HG03378 (cell line): ENCODE measurements around the gene KRTAP9-3.
"Not testable (repeated sequence)": the region's sequence is repeated elsewhere in the genome, so short reads cannot be mapped to it uniquely, and the experiment has no call there.

Experiments used
- ATAC-seq: cut with Tn5 transposase; IDR thresholded peaks from one replicate; pipeline ENCODE4 v1.9.1; 2021; ENCODE audit warnings: mild to moderate bottlenecking, moderate library complexity; ENCODE audit not compliant: unreplicated experiment

The KRTAP9-3 gene

GRCh38 chr17:41249637-41250240, 17.5 kb downstream of the KRTAP9-3 start, which contains the start of gene KRTAP9-4:
Gene KRTAP9-4 (plus strand): TSS chr17:41249687. CDS start chr17:41249721, 34 bp downstream.
- ATAC-seq, result not testable (repeated sequence)

DNA sequence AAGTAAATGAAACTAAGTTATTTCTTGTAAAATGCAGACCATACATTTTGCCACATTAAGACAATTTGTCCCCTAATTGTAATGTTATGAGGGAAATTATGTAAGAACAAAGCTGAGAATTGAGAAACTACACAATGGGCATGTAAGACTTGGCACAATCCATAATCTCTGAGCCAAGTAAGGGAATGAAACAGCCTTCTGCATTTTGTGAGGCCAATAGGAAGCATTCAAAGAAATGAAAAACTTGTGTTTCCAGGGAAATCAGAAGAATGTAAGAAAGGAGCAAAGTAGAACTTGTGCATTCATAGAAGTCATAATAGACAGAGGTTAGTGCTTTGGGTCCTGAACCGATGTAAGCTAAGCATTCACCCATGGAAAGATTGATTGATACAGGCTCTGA, 19.0 kb downstream of the KRTAP9-3 start:
- no peak for ATAC-seq

DNA sequence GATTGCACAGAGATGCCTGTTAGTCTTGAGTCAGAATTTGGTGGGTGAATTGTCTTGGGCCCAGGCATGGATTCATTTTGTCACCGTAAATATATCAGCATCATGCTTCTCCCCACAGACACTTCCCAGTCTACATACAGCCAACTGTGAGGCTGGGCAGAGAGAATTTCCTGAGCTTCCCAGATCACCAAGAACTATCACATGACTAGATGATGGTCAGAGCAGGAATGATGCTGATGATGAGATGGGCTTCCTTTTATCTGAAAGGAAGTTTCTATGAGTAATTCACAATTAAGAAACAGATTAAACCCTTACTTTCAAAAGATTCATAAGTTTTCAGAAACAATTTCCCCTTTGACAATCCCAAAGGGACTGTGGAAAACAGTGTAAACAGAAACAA, 22.6 kb downstream of the KRTAP9-3 start:
- no peak for ATAC-seq

GRCh38 chr17:41255381-41256290, 23.4 kb downstream of the KRTAP9-3 start, which contains the start of gene KRTAP9-9:
Gene KRTAP9-9 (plus strand): TSS chr17:41255384.
- not testable (repeated sequence) for ATAC-seq

- ATAC-seq, result no peak
Observed at GRCh38 chr17:41256291-41256685, 24.0 kb downstream of the KRTAP9-3 start.

DNA sequence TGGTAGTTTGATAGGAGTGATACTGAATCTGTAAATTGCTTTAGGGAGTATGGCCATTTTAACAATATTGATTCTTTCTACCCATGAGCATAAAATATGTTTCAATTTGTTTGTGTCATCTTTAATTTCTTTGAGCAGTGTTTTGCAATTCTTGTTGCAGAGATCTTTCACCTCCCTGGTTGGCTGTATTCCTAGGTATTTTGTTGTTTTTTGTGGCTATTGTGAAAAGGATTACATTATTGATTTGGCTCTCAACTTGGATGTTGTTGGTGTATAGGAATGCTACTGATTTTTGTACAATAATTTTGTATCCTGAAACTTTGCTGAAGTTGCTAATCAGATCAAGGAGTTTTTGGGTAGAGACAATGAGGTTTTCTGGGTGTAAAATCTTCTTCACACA, 26.2 kb downstream of the KRTAP9-3 start:
- no peak for ATAC-seq

DNA sequence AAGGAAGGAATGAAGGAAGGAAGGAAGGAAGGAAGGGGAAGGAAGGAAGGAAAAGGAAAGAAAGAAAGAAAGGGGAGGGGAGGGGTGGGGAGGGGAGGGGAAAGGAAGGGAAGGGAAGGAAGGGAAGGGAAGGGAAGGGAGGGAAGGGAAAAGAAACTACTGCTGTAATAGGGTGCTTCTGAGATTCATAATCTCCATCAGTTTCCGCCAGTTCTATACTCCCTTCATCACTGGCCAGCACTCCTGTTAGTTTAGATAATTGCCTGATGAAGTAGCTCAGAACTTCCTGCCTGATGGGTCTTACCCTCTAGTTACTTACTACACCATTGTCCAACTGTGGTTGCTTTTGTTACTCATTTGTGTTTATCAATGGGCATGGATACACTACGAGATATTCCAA, 31.0 kb downstream of the KRTAP9-3 start:
- no peak for ATAC-seq

DNA sequence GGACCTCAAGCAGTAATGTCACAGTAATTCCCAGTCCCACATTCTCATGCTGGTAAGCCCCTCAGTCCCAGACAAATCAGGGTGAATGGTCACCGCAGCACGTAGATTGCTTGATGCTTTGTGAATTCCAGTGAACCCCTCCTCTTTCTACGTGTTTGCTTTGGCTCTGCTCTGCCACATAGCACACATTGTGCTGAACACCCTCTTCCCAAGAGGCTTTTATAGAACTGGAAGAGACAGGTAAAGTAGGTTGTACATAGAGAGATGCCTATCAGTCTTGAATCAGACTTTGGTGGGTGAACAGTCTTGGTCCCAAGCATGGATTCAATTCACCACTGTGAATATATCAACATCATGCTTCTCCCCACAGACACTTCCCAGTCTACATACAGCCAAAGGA, 32.4 kb downstream of the KRTAP9-3 start:
- no peak for ATAC-seq

DNA sequence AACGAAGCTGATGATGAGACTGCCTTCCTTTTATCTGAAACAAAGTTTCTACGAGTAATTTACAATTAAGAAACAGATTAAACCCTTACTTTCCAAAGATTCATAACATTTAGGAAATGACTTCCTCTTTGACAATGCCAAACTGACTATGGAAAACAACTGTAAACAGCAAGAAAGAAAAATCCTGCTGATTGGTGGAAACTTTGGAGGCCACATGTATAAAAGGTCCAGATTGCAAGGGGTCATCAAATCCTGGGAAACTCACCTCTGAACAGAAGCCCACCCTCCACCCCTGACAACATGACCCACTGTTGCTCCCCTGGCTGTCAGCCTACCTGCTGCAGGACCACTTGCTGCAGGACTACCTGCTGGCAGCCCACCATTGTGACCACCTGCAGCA, 32.8 kb downstream of the KRTAP9-3 start, which contains the start of gene KRTAP9-6:
Gene KRTAP9-6 (plus strand): TSS at position 301 of the 400 bp plus-strand sequence. CDS start 0 bp downstream, at position 301.
- no peak for ATAC-seq

GRCh38 chr17:41267711-41268110, 35.5 kb downstream of the KRTAP9-3 start:
- no peak for ATAC-seq

GRCh38 chr17:41271323-41271722, 39.1 kb downstream of the KRTAP9-3 start:
- ATAC-seq, result not testable (repeated sequence)

- no peak for ATAC-seq
Observed at GRCh38 chr17:41271858-41272257, 39.6 kb downstream of the KRTAP9-3 start.

DNA sequence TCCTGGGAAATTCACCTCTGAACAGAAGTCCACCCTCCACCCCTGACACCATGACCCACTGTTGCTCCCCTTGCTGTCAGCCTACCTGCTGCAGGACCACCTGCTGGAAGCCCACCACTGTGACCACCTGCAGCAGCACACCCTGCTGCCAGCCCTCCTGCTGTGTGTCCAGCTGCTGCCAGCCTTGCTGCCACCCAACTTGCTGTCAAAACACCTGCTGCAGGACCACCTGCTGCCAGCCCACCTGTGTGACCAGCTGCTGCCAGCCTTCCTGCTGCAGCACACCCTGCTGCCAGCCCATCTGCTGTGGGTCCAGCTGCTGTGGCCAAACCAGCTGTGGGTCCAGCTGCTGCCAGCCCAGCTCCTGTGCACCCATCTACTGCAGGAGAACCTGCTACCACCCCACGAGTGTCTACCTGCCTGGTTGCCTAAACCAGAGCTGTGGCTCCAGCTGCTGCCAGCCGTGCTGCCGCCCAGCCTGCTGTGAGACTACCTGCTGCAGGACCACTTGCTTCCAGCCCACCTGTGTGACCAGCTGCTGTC, 43.5 kb downstream of the KRTAP9-3 start, which contains the start of gene KRTAP9-7:
Gene KRTAP9-7 (plus strand): TSS at position 51 of the 543 bp plus-strand sequence. CDS start 0 bp downstream, at position 51.
- ATAC-seq, result not testable (repeated sequence)

GRCh38 chr17:41278176-41278955, 46.1 kb downstream of the KRTAP9-3 start:
- no peak for ATAC-seq
